HG03097 (cell line): ENCODE data around the gene GLTP.

Experiments
- ATAC-seq: cut with Tn5 transposase; IDR thresholded peaks from one replicate; pipeline ENCODE4 v1.9.1; 2021; ENCODE audit not compliant: unreplicated experiment, low FRiP score

GLTP gene

GRCh38 chr12:109827566-109828550 is 52.5 kb downstream of the GLTP start:
- no peak for ATAC-seq

DNA sequence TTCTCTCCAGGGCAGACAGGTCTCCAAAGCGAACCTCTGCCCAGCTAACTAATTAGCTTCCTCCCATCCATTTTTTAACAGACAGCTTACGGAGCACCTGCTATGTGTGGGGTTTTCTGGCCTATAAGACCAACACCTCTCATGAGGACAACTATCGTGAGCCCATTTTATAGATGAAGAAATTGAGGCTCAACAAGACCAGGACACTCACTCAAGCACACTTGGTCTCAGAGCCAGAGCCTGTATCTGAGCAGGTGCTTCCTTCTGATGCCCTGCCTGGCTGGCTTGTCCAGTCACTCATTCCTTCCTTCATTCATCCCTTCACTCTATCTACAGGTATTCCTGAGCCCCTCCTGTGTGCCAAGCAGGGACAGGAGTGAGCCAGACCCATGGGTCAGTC is 53.3 kb downstream of the GLTP start:
- no peak for ATAC-seq

DNA sequence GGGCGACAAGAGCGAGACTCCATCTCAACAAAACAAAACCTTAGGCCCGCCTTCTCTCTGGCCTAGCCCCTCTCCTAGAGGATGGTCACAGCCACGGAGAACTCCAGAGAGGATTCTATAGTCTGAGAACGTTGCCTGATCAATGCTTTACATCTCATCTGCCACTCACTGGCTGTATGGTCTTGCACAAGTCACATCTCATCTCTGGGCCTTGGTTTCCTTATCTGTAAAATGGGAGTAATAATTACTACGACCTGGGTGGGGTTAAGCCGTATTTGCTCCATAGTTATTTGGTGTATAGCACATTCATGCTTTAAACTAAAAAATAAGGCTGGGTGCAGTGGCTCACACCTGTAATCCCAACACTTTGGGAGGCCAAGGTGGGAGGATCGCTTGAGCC is 55.6 kb downstream of the GLTP start:
- no peak for ATAC-seq

GRCh38 chr12:109822951-109823411 is 57.4 kb downstream of the GLTP start:
- no peak for ATAC-seq

GRCh38 chr12:109822416-109822815 is 57.9 kb downstream of the GLTP start:
- ATAC-seq = no peak

DNA sequence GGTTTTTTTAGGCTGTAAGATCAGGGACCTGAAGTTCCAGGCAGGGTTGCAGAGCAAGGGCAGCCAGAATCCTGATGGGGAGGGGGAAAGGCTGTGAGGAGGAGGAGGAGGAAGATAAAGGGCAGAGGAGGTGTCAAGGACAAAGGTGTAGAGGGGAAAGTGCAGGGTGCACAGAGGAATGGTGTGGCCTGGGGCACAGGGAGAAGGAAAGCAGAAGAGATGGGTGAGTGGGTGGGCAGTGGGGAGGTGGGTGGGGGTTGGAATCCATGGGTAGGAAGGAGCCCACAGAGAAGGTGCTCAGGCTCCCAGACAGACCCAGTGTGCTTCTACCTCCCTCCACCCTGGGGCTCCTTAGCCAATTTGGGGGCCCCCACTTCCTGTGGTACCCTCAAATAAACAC is 58.4 kb downstream of the GLTP start:
- ATAC-seq = no peak

DNA sequence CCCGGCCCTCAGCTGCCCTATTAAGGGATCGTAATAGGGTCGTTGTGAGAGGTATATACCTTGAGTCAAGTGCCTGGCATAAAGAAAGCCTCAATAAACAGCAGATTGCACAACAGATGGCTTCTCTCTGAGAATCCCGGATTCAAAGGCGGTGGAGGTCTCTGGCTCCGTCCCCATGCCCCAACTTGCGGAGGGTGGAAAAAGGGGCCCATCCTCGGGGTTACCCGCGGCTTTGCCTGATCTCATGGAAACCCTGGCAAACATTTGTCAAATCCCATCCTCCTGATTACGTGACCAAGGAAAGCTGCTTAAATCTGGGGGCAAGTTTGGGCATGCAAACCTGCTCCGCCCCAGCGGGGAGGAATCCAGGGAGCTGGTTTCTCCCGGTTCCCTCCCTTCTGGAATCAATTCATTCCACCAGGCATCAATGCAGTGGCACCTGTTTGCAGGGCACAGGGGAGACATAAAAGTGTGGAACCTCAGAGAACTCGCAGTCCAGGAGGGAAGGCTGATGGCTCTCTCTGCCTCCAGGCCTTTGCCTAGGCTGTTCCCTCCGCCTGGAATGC is 59.4 kb downstream of the GLTP start:
- no peak for ATAC-seq

DNA sequence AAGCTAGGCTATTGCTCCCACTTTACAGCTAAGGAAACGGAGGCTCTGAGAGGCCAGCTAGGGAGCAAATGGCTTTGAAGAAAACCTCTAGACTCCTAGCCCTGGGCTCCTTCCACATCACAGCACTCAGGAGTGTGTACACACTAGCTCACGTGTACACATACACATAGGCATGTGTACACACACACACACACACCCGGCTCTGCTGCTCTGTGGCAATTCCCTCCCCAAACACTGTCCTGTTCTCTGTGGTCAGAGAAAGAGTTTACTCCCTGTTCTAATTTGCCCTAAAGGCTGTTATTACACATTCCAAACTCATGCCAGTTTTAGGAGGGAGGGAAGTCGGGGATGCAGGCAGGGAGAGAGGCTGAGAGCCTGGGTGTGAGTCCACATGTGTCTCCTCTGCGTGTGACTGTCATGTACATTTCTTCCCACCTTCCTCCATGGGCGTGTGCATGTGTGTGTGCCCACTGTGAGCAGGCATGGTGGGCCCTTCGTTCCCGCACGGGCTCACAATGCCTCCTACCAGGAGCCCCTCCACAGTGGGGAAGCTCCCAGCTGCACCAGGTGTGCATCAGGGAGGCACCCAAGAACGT is 61.3 kb downstream of the GLTP start:
- no peak for ATAC-seq

DNA sequence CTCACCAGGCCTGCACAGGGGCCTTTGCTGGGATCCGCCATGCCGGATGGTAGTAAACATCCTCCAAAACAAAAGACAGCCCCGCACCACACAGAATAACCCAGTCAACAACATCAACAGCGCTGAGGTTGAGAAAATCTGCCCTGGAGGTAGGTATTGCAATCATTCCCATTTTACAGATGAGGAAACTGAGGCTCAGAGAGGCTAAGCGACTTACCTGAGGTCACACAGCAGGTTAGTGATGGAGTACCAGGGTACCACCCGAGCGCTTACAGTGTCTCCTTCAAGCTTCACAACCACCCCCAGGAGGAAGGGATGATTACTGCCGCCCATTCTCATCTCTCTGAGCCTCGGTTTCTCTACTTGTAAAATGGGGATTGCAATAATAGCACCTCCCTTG is 62.1 kb downstream of the GLTP start:
- ATAC-seq = no peak

DNA sequence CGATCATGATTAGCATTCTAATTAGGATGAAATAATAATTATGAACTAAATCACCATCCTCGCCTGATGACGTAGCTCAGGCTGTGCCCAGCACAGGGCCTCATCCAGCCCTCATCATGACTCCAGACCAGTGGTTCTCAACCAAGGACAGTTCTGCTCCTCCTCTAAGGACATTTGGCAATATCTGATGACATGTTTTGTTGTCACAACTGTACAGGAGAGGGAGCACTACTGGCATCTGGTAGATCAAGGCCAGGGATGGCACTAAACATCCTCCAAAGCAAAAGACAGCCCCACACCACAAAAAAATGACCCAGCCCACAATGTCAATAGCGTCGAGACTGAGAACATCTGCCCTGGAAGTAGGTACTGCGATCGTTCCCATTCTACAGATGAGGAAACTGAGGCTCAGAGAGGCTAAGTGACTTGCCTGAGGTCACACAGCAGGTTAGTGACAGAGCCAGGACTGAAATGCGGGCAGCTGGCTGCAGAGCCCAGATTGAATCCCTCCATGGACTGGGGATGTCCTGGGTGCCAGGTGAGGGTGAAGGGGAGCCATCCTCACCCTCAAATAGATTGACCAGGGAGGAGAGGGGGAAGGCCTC is 62.6 kb downstream of the GLTP start:
- no peak for ATAC-seq

DNA sequence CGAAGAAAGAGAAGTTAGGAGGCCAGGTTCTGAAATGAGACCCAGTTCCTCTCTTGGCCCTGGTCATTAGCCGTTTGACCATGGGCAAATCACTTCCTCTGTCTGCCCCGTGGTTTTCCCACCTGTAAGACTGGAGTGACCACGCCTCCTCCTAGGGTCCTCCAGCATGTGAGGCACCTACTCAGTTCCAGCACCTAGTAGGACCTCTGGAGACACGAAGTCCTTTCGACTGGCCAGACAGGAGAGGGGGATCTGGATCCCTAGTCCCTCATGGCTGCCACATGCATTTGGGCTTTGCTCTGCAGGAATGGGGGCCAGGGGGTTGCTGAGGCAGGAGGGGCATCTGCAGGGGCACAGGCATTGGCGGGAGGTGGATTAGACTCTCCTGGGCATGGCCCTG is 63.5 kb downstream of the GLTP start:
- ATAC-seq = no peak

GRCh38 chr12:109815757-109816617 is 64.4 kb downstream of the GLTP start:
- no peak for ATAC-seq

DNA sequence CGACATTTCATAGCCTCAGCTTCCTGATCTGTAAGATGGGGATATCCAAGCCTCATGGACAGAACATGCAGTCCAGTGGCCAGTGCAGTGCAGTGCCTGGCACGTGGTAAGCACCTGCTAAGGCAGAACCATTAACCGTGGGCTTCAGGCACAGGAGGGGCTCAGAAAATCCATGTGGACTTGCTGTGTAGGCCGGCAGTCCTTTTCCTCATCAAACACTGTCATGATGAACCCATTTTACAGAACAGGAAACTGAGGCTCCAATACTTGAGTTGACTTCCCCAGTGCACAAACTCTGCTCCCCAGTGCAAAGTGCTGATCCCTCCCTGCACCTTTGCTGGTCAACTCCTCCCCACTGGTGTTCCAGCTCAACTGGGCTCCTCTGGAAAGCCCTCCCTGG is 65.1 kb downstream of the GLTP start:
- ATAC-seq = no peak

- no peak for ATAC-seq
Measured at GRCh38 chr12:109814600-109815150, 65.7 kb downstream of the GLTP start.

DNA sequence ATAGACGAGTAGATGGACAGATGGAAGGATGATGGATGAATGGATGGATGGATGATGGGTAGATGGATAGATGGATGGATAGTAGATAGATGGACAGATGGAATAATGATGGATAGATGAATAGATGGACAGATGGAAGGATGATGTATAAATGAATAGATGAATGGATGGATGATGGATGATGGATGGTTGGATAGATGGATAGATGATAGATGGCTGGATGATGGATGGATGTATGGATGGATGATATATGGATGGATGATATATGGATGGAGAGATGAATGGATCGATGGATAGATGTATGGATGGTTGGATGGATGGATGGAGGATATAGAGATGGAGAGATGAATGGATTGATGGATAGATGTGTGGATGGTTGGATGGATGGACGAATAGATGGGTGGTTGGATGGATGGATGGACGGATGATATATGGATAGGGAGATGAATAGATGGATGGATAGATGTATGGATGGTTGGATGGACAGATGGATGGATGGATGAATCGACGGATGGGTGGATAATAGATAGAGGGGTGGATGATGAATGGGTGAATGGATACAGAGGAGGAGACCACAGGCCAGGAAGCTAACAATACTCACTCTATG is 66.4 kb downstream of the GLTP start:
- no peak for ATAC-seq

GRCh38 chr12:109811624-109811995 is 68.7 kb downstream of the GLTP start:
- no peak for ATAC-seq

DNA sequence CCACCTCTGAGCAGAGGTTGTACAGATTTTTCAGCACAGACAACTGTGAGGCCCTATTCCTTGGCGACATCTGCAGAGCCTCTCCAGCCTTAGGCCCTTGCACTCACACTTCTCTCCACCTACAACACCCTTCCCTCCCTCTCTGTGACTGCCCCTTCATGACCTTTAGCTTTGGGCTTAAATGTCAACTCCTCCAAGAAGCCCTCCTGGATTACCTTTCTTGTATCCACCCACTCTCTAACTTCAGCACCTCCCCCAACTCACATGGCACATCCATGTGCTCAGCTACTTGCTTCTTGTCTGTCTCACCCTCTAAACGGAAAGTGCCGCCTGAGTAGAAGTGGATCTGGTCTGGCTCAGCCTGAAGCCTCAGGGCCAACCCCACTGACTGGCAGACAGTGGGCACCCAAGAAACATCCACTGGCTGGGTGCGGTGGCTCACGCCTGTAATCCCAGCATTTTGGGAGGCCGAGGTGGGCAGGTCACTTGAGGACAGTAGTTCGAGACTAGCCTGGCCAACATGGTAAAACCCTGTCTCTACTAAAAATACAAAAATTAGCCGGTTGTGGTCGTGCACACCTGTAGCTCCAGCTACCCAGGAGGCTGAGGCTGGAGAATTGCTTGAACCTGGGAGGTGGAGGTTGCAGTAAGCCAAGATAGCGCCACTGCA is 69.3 kb downstream of the GLTP start:
- ATAC-seq = no peak

DNA sequence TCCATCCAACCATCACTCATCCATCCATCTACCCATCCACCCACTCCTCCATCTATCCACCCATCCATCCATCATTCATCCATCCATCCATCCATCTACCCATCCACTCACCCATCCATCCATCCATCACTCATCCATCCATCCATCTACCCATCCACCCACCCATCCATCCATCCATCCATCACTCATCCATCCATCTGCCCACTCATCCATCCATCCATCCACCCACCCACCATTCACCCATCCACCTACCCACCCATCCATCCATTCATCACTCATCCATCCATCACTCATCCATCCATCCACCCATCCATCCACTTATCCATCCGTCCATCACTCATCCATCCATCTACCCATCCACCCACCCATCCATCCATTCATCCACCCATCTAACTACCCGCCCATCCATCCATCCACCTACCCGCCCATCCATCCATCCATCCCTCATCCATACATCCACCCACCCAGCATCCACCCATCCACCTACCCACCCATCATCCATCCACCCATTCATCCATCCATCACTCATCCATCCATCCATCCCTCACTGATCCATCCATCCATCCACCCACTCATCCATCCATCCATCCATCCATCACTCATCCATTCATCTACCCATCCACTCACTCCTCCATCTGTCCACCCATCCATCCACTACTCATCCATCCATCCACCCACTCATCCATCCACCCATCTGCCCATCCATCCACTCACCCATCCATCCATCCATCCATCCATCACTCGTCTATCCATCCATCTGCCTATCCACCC is 71.3 kb downstream of the GLTP start:
- ATAC-seq = no peak
